ENCODE measurements around the gene GEMIN8. TPM values are rescaled to one million over a fixed set of nuclear protein-coding genes. Genes with fewer than 3 reads are reported as not detected.

The GEMIN8 gene
- total and polyA plus RNA-seq, 2 of the 8 experiments (the other 6 are each of a cell fraction or from before 2014, with no cell fraction given), result 18.2 to 31.4 TPM

GRCh38 chrX:13994536-13995080 is 35.1 kb downstream of the GEMIN8 start:
- no peak overlapping the region for H3K4me3 ChIP-seq (ENCODE audit: extremely low read depth in 1 of 4, insufficient read depth in 2 of 4, low read depth in 3 of 4, low read length in 4 of 4)
- no peak overlapping the region for H3K9ac ChIP-seq (replicated peaks in 1 of 4; ENCODE audit: extremely low read depth in 1 of 4, low read depth in 3 of 4, low read length in 3 of 4)
- H3K27ac ChIP-seq (ENCODE audit: low read depth, low read length), result no peak overlapping the region
- no peak overlapping the region for H2BK5ac ChIP-seq (ENCODE audit: low read depth, low read length)
- no peak overlapping the region for H3K4me2 ChIP-seq (ENCODE audit: insufficient read depth in 1 of 2, low read depth in 2 of 2, low read length in 2 of 2)
- no peaks in the 10 kb centered on the region for H3K27me3 ChIP-seq (replicated peaks in 1 of 4; ENCODE audit: control insufficient read depth in 3 of 4, extremely low read depth in 1 of 4, insufficient read depth in 3 of 4, low read length in 3 of 4)
- no peaks in the 10 kb centered on the region for H3K9me3 ChIP-seq (ENCODE audit: insufficient read depth in 2 of 2, low read depth in 1 of 2, low read length in 1 of 2)
- no peak overlapping the region for H4K5ac ChIP-seq (ENCODE audit: insufficient read length, low read depth, low read length)
- H3K18ac ChIP-seq (ENCODE audit: extremely low read depth, low read length), result no peak overlapping the region
- H3K14ac ChIP-seq (ENCODE audit: insufficient read length), result no peak overlapping the region
- H2AFZ ChIP-seq (ENCODE audit: low read length), result no peak overlapping the region
- no peaks in the 10 kb centered on the region for H4K20me1 ChIP-seq (replicated peaks in 1 of 2; ENCODE audit: control insufficient read depth in 1 of 2, insufficient read depth in 2 of 2, low read length in 2 of 2)
- H2AK5ac ChIP-seq (ENCODE audit: low read depth, low read length), result no peak overlapping the region
- no peak overlapping the region for H2BK15ac ChIP-seq (ENCODE audit: low read length)
- H3K23ac ChIP-seq (ENCODE audit: insufficient read length), result no peak overlapping the region
- no peaks in the 10 kb centered on the region for H3K79me2 ChIP-seq (ENCODE audit: control insufficient read depth in 1 of 2, insufficient read depth in 2 of 2, low read length in 2 of 2)
- no peak overlapping the region for H4K91ac ChIP-seq (replicated peaks; ENCODE audit: insufficient read length, low read length)
- H3K79me1 ChIP-seq (ENCODE audit: low read depth, low read length), result no peaks in the 10 kb centered on the region
- H2BK120ac ChIP-seq (replicated peaks; ENCODE audit: low read depth, low read length), result no peak overlapping the region
- 93% methylated on average over 3 of the region's 3 CpGs; no CpG with 5 or more reads in 1 of the 2 experiments for WGBS, 2 experiments (ENCODE audit: extremely low coverage in 1 of 2, insufficient coverage in 1 of 2, insufficient read length in 1 of 2, insufficient replicate concordance in 2 of 2, low coverage in 1 of 2, low lambda C conversion rate in 2 of 2, missing lambda C conversion rate in 1 of 2)
- H3K36me3 ChIP-seq (ENCODE audit: control insufficient read depth in 2 of 4, insufficient read depth in 4 of 4, low read length in 3 of 4), result no peaks in the 10 kb centered on the region
- DNase-seq (ENCODE audit: low read depth in 1 of 2, low spot score in 2 of 2), result no peak
- H3K4ac ChIP-seq (replicated peaks; ENCODE audit: insufficient read length, low read depth, low read length), result no peak overlapping the region
- H3K56ac ChIP-seq (replicated peaks; ENCODE audit: insufficient read length, low read depth, low read length), result no peak overlapping the region
- no peak overlapping the region for H4K8ac ChIP-seq (ENCODE audit: extremely low read depth, insufficient read depth, low read length)
- peaks cover 0 to 3% (median 0%) of the 10 kb centered on the region in 4 experiments; a peak in 1 of 7 replicates for H3K4me1 ChIP-seq (replicated peaks in 1 of 4; ENCODE audit: control insufficient read depth in 3 of 4, insufficient read depth in 4 of 4, low read length in 3 of 4)
- no peak for FAIRE-seq
- CTCF ChIA-PET (ENCODE audit: partially characterized antibody), result interaction anchor here (0.8 to 1.4 kb wide), 3 partner anchors 21 to 164 kb away, joined by 3 to 5 read pairs (median 3); no protein-coding TSS in a partner anchor
- H2BK20ac ChIP-seq (ENCODE audit: low read length), result no peak overlapping the region
- no peaks in the 10 kb centered on the region for H3K23me2 ChIP-seq (ENCODE audit: low read depth, low read length)
- POLR2A ChIA-PET (ENCODE audit: partially characterized antibody), result no interaction called here
- H2BK12ac ChIP-seq (ENCODE audit: low read depth, low read length), result no peak overlapping the region
- TF ChIP-seq CEBPB (IDR thresholded peaks at IDR 0.05; ENCODE audit: low read depth, low read length), result no peak
- no peak for TF ChIP-seq BCL11A (IDR thresholded peaks at IDR 0.05; ENCODE audit: low read depth in 2 of 2, low read length in 2 of 2)
- TF ChIP-seq ZNF274 (IDR thresholded peaks at IDR 0.05; ENCODE audit: borderline replicate concordance, extremely low read depth, low read length), result no peak
- TF ChIP-seq CHD1 (IDR thresholded peaks at IDR 0.05; ENCODE audit: low read depth, low read length), result no peak
- no peak for TF ChIP-seq USF2 (IDR thresholded peaks at IDR 0.05; ENCODE audit: low read length)
- TF ChIP-seq ATF2 (IDR thresholded peaks at IDR 0.05; ENCODE audit: low read length), result no peak
- no peak for TF ChIP-seq FOSL1 (IDR thresholded peaks at IDR 0.05; ENCODE audit: insufficient read depth, low read depth, low read length)
- no peak for TF ChIP-seq SAP30 (IDR thresholded peaks at IDR 0.05; ENCODE audit: insufficient read depth, insufficient replicate concordance, low read length)
- no peak for TF ChIP-seq POLR2AphosphoS5 (IDR thresholded peaks at IDR 0.05; ENCODE audit: low read depth, low read length)
- TF ChIP-seq KDM5A (IDR thresholded peaks at IDR 0.05; ENCODE audit: low read length), result no peak
- TF ChIP-seq CBX8 (IDR thresholded peaks at IDR 0.05; ENCODE audit: borderline replicate concordance, low read depth, low read length), result no peak

Data from H1 (cell line).